Hepatocyte (in vitro differentiated cells): ENCODE measurements around the gene DIP2B.

ENCODE experiments used
- EZH2 ChIP-seq: fragments of 200-600 bp; sonication (generic); IDR thresholded peaks from 2 replicates; pipeline ENCODE4 v1.6.1; 2016; ENCODE audit warnings: antibody characterized with exemption, mild to moderate bottlenecking, borderline replicate concordance
- EZH2phosphoT487 ChIP-seq: fragments of 200-600 bp; sonication (generic); IDR thresholded peaks from one replicate; pipeline ENCODE4 v1.6.1; 2018; ENCODE audit warnings: antibody characterized with exemption, mild to moderate bottlenecking, low read depth, moderate library complexity; ENCODE audit not compliant: unreplicated experiment, severe bottlenecking
- TF ChIP-seq, protein P1 (sequence below): fragments of 200-600 bp; sonication (generic); IDR thresholded peaks from 2 replicates; pipeline ENCODE4 v1.5.1; 2016; ENCODE audit warnings: antibody characterized with exemption, mild to moderate bottlenecking; ENCODE audit not compliant: poor library complexity

DNA sequence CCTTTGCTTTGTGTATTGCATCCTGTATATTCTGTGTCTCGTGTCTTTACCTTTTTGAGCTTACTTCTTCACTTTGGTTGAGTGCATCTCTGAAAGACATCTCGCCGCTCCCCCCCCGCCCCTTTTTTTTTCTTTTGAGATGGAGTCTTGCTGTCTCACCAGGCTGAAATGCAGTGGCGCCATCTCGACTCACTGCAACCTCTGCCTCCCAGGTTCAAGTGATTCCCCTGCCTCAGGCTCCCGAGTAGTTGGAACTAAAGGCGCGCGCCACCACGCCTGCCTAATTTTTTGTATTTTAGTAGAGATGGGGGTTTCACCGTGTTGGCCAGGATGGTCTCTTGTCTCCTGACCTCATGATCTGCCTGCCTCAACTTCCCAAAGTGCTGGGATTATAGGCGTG, 49.9 kb downstream of the DIP2B start:
- TF ChIP-seq, protein P1, sequence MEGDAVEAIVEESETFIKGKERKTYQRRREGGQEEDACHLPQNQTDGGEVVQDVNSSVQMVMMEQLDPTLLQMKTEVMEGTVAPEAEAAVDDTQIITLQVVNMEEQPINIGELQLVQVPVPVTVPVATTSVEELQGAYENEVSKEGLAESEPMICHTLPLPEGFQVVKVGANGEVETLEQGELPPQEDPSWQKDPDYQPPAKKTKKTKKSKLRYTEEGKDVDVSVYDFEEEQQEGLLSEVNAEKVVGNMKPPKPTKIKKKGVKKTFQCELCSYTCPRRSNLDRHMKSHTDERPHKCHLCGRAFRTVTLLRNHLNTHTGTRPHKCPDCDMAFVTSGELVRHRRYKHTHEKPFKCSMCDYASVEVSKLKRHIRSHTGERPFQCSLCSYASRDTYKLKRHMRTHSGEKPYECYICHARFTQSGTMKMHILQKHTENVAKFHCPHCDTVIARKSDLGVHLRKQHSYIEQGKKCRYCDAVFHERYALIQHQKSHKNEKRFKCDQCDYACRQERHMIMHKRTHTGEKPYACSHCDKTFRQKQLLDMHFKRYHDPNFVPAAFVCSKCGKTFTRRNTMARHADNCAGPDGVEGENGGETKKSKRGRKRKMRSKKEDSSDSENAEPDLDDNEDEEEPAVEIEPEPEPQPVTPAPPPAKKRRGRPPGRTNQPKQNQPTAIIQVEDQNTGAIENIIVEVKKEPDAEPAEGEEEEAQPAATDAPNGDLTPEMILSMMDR, result no peak
- TF ChIP-seq EZH2, result no peak
- no peak for TF ChIP-seq EZH2phosphoT487
